Measurements from ENCODE around the gene TUBA4A. TPM values are rescaled to one million over a fixed set of nuclear protein-coding genes. Genes with fewer than 3 reads are reported as not detected.
"Not testable (repeated sequence)": the region's sequence is repeated elsewhere in the genome, so short reads cannot be mapped to it uniquely, and the experiment has no call there.

The TUBA4A gene
- total RNA-seq, 1 donor = 108 TPM

- Histone ChIP-seq H3K4me3 (ENCODE audit: low read length) (no peak overlapping the region), H3K4me1 (ENCODE audit: insufficient read depth, low read length) (peaks cover 45% of the 10 kb centered on the region), H3K9me3 (ENCODE audit: low read depth, low read length) (no peaks in the 10 kb centered on the region), H3K27me3 (ENCODE audit: insufficient read depth, low read length) (no peaks in the 10 kb centered on the region)
Measured at GRCh38 chr2:219207884-219208740, 45.6 kb downstream of the TUBA4A start.

- no peaks in the 10 kb centered on the region for H3K9me3 ChIP-seq (ENCODE audit: low read depth, low read length)
- peak overlapping the region; percentile 61 for H3K4me3 ChIP-seq (ENCODE audit: low read length)
- no peaks in the 10 kb centered on the region for H3K27me3 ChIP-seq (ENCODE audit: insufficient read depth, low read length)
- H3K4me1 ChIP-seq (ENCODE audit: insufficient read depth, low read length) = peaks cover 45% of the 10 kb centered on the region
Measured at GRCh38 chr2:219207134-219207883, 46.4 kb downstream of the TUBA4A start.

- peaks cover 45% of the 10 kb centered on the region for H3K4me1 ChIP-seq (ENCODE audit: insufficient read depth, low read length)
- no peaks in the 10 kb centered on the region for H3K9me3 ChIP-seq (ENCODE audit: low read depth, low read length)
- H3K27me3 ChIP-seq (ENCODE audit: insufficient read depth, low read length) = no peaks in the 10 kb centered on the region
- peak within 1 kb of the TSS; percentile 61 for H3K4me3 ChIP-seq (ENCODE audit: low read length)
Measured at GRCh38 chr2:219206328-219207133, 47.2 kb downstream of the TUBA4A start, which contains the start of gene ZFAND2B. ZFAND2B (plus strand) TSS chr2:219206782; CDS start chr2:219206988, 206 bp downstream.

GRCh38 chr2:219205981-219206327, 47.8 kb downstream of the TUBA4A start:
- H3K4me1 ChIP-seq (ENCODE audit: insufficient read depth, low read length) = peaks cover 40% of the 10 kb centered on the region
- peak overlapping the region; percentile 61 for H3K4me3 ChIP-seq (ENCODE audit: low read length)
- no peaks in the 10 kb centered on the region for H3K27me3 ChIP-seq (ENCODE audit: insufficient read depth, low read length)
- no peaks in the 10 kb centered on the region for H3K9me3 ChIP-seq (ENCODE audit: low read depth, low read length)

GRCh38 chr2:219205165-219205538, 48.6 kb downstream of the TUBA4A start:
- Histone ChIP-seq H3K9me3 (ENCODE audit: low read depth, low read length) (no peaks in the 10 kb centered on the region), H3K4me3 (ENCODE audit: low read length) (no peak overlapping the region), H3K27me3 (ENCODE audit: insufficient read depth, low read length) (no peaks in the 10 kb centered on the region), H3K4me1 (ENCODE audit: insufficient read depth, low read length) (peaks cover 36% of the 10 kb centered on the region)

GRCh38 chr2:219204425-219205164, 49.1 kb downstream of the TUBA4A start:
- Histone ChIP-seq H3K9me3 (ENCODE audit: low read depth, low read length) (no peaks in the 10 kb centered on the region), H3K27me3 (ENCODE audit: insufficient read depth, low read length) (no peaks in the 10 kb centered on the region), H3K4me3 (ENCODE audit: low read length) (no peak overlapping the region), H3K4me1 (ENCODE audit: insufficient read depth, low read length) (peaks cover 30% of the 10 kb centered on the region)

- H3K4me1 ChIP-seq (ENCODE audit: insufficient read depth, low read length); H3K9me3 ChIP-seq (ENCODE audit: low read depth, low read length); H3K27me3 ChIP-seq (ENCODE audit: insufficient read depth, low read length); H3K4me3 ChIP-seq (ENCODE audit: low read length): not testable (repeated sequence)
Measured at GRCh38 chr2:219201331-219201730, 52.4 kb downstream of the TUBA4A start.

GRCh38 chr2:219200502-219201326, 53.0 kb downstream of the TUBA4A start:
- not testable (repeated sequence) for H3K4me3 ChIP-seq (ENCODE audit: low read length); H3K4me1 ChIP-seq (ENCODE audit: insufficient read depth, low read length); H3K9me3 ChIP-seq (ENCODE audit: low read depth, low read length); H3K27me3 ChIP-seq (ENCODE audit: insufficient read depth, low read length)

Other genes starting within 250 kb of the TUBA4A start
- 0.10 TPM for gene CFAP65, start 212.4 kb downstream of the TUBA4A start, total RNA-seq
- 0.10 TPM for gene IHH, start 193.0 kb downstream of the TUBA4A start, total RNA-seq
- 13.7 TPM for gene NHEJ1, start 93.1 kb downstream of the TUBA4A start, total RNA-seq
- 0.31 TPM for gene SLC23A3, start 83.9 kb downstream of the TUBA4A start, total RNA-seq
- gene CNPPD1, start 77.0 kb downstream of the TUBA4A start, total RNA-seq = 27.5 TPM
- gene RETREG2, start 75.6 kb downstream of the TUBA4A start, total RNA-seq = 64.0 TPM
- gene ZFAND2B, start 47.1 kb downstream of the TUBA4A start, total RNA-seq = 41.6 TPM
- 1.3 TPM for gene ABCB6, start 35.0 kb downstream of the TUBA4A start, total RNA-seq
- 30.3 TPM for gene ATG9A, start 24.3 kb downstream of the TUBA4A start, total RNA-seq
- 45.4 TPM for gene ANKZF1, start 24.1 kb downstream of the TUBA4A start, total RNA-seq
- 3.4 TPM for gene GLB1L, start 8.5 kb downstream of the TUBA4A start, total RNA-seq
- 18.5 TPM for gene STK16, start 8.4 kb downstream of the TUBA4A start, total RNA-seq
- gene TUBA4B, start 675 bp downstream of the TUBA4A start, total RNA-seq = not detected
- gene DNAJB2, start 25.4 kb upstream of the TUBA4A start, total RNA-seq = 57.5 TPM
- 1.3 TPM for gene PTPRN, start 55.5 kb upstream of the TUBA4A start, total RNA-seq
- gene RESP18, start 78.8 kb upstream of the TUBA4A start, total RNA-seq = not detected
- gene DNPEP, start 134.0 kb upstream of the TUBA4A start, total RNA-seq = 24.9 TPM
- gene DES, start 164.5 kb upstream of the TUBA4A start, total RNA-seq = 1.3 TPM
- gene SPEG, start 180.9 kb upstream of the TUBA4A start, total RNA-seq = 2.4 TPM
- gene GMPPA, start 245.0 kb upstream of the TUBA4A start, total RNA-seq = 12.0 TPM

All from mononuclear cell (primary cell).